ENCODE results near the gene SHC3.

GRCh38 chr9:89115426-89115825 lies 63.2 kb downstream of the SHC3 start:
- no peak for TF ChIP-seq EP300 (IDR thresholded peaks at IDR 0.05)
- TF ChIP-seq CTCF (IDR thresholded peaks at IDR 0.05): no peak
- no peak for TF ChIP-seq POLR2A (IDR thresholded peaks at IDR 0.05)

Measured in gastroesophageal sphincter (tissue), 3 donors.